Fibroblast of lung (primary cell): ENCODE measurements around the gene RASSF8.

ENCODE experiments used
- CTCF ChIP-seq, 2 donors: IDR thresholded peaks in 1 of 2; conservative IDR thresholded peaks in 1 of 2; 1 replicate in 1 of 2; 2 replicates in 1 of 2; pipeline ENCODE4 v1.5.1; 2011 to 2012; ENCODE audit warnings: low read length in 2 of 2, control low read depth in 1 of 2, inconsistent platforms in 1 of 2, low read depth in 1 of 2, mild to moderate bottlenecking in 1 of 2
- EZH2 ChIP-seq: IDR thresholded peaks from 2 replicates; pipeline ENCODE4 v1.5.1; 2012; ENCODE audit warnings: low read length, control low read depth, mild to moderate bottlenecking; ENCODE audit errors: missing control alignments

DNA sequence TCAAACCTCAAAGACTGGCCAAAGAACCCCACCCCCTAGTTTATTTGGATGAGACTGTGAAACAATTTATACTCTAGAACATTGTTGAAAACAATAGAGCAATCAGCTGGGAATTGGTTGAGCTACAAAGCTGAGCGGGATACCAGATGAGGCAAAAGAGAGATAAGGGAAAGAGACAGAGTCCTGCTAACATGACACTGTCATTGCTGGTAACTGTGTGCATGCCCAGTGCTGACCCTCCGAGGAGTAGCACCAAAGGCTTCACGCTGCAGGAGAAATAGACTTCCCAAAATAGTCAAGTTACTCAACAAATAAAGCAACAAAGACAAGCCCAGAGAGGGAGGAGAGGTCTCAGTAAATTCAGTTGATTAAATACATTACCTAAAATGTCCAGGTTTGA is 63.6 kb downstream of the RASSF8 start:
- no peak for TF ChIP-seq CTCF (conservative IDR thresholded peaks at IDR 0.05 in 1 of 2, IDR thresholded peaks at IDR 0.05 in 1 of 2; ENCODE audit: low read depth in 1 of 2, low read length in 2 of 2)
- no peak for TF ChIP-seq EZH2
